ENCODE measurements around the gene EML5. TPM values are rescaled to one million over a fixed set of nuclear protein-coding genes. Genes with fewer than 3 reads are reported as not detected.

The EML5 gene
- total RNA-seq = 0.05 and 0.13 TPM in 2 replicates

DNA sequence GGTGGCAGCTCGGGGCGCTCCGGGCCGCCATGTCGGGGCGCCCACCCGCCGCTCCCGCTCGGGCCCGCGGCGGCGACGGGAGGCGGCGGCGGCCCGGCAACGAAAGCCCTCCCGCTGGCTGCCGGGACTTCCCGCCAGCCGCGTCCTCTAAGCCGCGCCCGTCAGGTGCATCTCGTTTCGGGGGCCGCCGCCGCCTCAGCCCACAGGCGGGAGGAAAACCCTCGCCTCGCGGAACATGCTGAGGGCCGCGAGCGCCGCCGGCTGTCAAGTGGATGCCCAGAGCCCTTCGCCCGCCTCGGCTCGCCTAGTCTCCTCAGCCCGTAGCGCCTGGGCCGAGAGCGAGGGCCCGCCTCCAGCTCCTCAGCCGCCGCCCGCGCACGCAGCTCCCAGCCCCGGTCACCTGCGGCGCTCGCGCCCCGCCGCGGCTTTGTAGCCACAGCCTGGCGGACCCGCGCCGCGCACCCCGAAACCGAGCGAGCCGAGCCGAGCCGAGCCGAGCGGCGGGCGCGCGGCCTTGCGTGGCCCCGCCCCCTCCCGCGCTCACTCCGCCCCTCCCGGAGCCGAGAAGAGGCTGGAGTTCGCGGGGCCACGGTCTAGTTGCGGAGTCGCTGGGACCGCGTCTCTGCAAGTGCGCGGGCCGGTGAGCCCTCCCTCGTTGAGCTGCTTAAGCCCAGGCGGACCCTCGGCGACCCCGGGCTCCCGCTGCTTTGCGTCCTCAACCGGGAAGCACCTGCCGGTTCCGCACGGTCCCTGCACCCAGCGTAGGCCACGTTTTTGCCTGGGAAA is at the start of gene EML5:
TSS of gene EML5 (minus strand) at position 481 of the 786 bp plus-strand sequence. CDS start at position 31, 450 bp downstream.

DNA sequence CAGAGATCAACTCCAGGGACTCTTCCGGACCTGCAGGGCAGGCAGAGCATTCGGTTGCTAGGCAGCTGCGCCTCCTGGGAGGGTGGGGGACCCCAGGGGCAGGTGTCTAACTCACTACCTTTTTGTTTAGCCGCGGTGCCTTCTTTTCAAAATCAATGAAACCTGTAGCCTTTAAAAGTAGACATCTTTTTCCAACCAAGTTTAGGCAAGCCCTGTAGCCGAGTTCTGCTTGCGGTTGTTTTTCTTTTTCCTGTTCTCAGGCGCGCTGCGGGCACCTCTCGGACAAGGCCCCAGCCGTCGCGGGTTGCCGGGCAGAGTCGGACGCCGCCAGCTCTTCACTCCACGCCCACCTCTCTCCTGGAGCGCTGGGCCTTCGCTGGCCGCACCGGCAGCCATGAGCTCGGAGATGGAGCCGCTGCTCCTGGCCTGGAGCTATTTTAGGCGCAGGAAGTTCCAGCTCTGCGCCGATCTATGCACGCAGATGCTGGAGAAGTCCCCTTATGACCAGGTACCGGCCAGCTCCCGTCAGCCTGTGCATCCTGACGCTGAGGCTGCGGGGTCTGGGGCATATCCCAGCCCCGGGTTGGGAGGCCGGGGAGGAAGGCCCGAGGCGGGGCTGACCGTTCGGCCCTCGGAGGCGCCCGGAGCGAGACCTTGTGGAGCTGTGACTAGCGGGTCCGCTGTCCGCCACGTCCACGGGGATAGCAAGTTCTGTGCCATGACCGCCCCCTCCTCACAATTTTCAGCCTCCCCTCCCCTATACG is 31.7 kb upstream of the EML5 start, which contains the start of gene TTC8:
TSS of gene TTC8 (plus strand) at position 338 of the 764 bp plus-strand sequence. CDS start at position 395, 57 bp downstream.

GRCh38 chr14:88562831-88563686 is 229.7 kb downstream of the EML5 start, which contains the start of gene ZC3H14:
ZC3H14 (plus strand) TSS chr14:88563037; CDS start chr14:88563134, 97 bp downstream.

Other genes with a start within 250 kb of the EML5 start
- 4.9 and 7.0 TPM in 2 replicates for gene PTPN21, start 237.9 kb downstream of the EML5 start, total RNA-seq
- 46.0 and 50.5 TPM in 2 replicates for gene ZC3H14, start 229.9 kb downstream of the EML5 start, total RNA-seq
- 9.4 and 10.9 TPM in 2 replicates for gene TTC8, start 31.7 kb upstream of the EML5 start, total RNA-seq